Liver (tissue), 9 donors: ENCODE results near the gene BIRC3. TPM values are rescaled to one million over a fixed set of nuclear protein-coding genes. Genes with fewer than 3 reads are reported as not detected.

Source experiments
- DNase-seq: peaks from one replicate; pipeline ENCODE4 v3.0.0-alpha.2; 2017; ENCODE audit warnings: low spot score
- H3K27ac ChIP-seq, 2 donors: one replicate each; pipeline ENCODE4 v1.7.0; 2013; ENCODE audit warnings: inconsistent platforms in 2 of 2, low read length in 2 of 2, control low read depth in 1 of 2, low read depth in 1 of 2, mild to moderate bottlenecking in 1 of 2
- H3K27me3 ChIP-seq, 4 donors: one replicate each; pipeline versions ENCODE4 v1.6.1 to v1.7.0; 2013; ENCODE audit warnings: low read length in 3 of 4, inconsistent platforms in 1 of 4, mild to moderate bottlenecking in 1 of 4, moderate library complexity in 1 of 4; ENCODE audit not compliant: control insufficient read depth in 4 of 4, insufficient read depth in 4 of 4
- H3K36me3 ChIP-seq, 4 donors: one replicate each; pipeline versions ENCODE4 v1.6.1 to v1.7.0; 2013; ENCODE audit warnings: low read length in 3 of 4, mild to moderate bottlenecking in 3 of 4, low read depth in 1 of 4, moderate library complexity in 1 of 4; ENCODE audit not compliant: control insufficient read depth in 4 of 4, insufficient read depth in 3 of 4
- H3K4me1 ChIP-seq, 4 donors: one replicate each; pipeline versions ENCODE4 v1.6.1 to v1.7.0; 2013; ENCODE audit warnings: low read length in 3 of 4, mild to moderate bottlenecking in 3 of 4, moderate library complexity in 1 of 4; ENCODE audit not compliant: control insufficient read depth in 4 of 4, insufficient read depth in 4 of 4
- H3K4me3 ChIP-seq, 3 donors: one replicate each; pipeline versions ENCODE4 v1.6.1 to v1.7.0; 2013; ENCODE audit warnings: low read length in 3 of 3, control low read depth in 1 of 3, low read depth in 1 of 3, mild to moderate bottlenecking in 1 of 3
- H3K9ac ChIP-seq, 2 donors: one replicate each; pipeline ENCODE4 v1.7.0; 2013; ENCODE audit warnings: low read length in 2 of 2, mild to moderate bottlenecking in 2 of 2, moderate library complexity in 2 of 2, control low read depth in 1 of 2, low read depth in 1 of 2
- H3K9me3 ChIP-seq, 4 donors: one replicate each; pipeline versions ENCODE4 v1.6.1 to v1.7.0; 2013; ENCODE audit warnings: low read length in 3 of 4; ENCODE audit not compliant: control insufficient read depth in 4 of 4
- CTCF ChIP-seq: fragments of 150-350 bp; IDR thresholded peaks from 2 replicates; pipeline ENCODE4 v1.5.1; 2017; ENCODE audit warnings: improper control_type of control experiment, low read depth, low read length; ENCODE audit not compliant: missing input control
- EGR1 ChIP-seq, 2 donors: IDR thresholded peaks; 2 replicates each; pipeline ENCODE4 v1.6.1; 2016 to 2018; ENCODE audit warnings: antibody characterized with exemption in 2 of 2, low read depth in 2 of 2
- FOXA1 ChIP-seq: IDR thresholded peaks from 2 replicates; pipeline ENCODE4 v1.6.1; 2016; ENCODE audit warnings: antibody characterized with exemption
- FOXA2 ChIP-seq: IDR thresholded peaks from 2 replicates; pipeline ENCODE4 v1.6.1; 2016; ENCODE audit warnings: antibody characterized with exemption
- GABPA ChIP-seq, 2 donors: IDR thresholded peaks in 1 of 2; conservative IDR thresholded peaks in 1 of 2; 2 replicates each; pipeline ENCODE4 v1.6.1; 2016; ENCODE audit warnings: antibody characterized with exemption in 2 of 2, mild to moderate bottlenecking in 1 of 2, moderate library complexity in 1 of 2
- HNF4A ChIP-seq, 2 donors: conservative IDR thresholded peaks; 2 replicates each; pipeline ENCODE4 v1.6.1; 2016; ENCODE audit warnings: antibody characterized with exemption in 2 of 2, mild to moderate bottlenecking in 2 of 2
- HNF4G ChIP-seq: IDR thresholded peaks from 2 replicates; pipeline ENCODE4 v1.6.1; 2016; ENCODE audit warnings: antibody characterized with exemption
- JUND ChIP-seq, 2 donors: IDR thresholded peaks; 2 replicates each; pipeline ENCODE4 v1.6.1; 2016; ENCODE audit warnings: antibody characterized with exemption in 2 of 2
- MAX ChIP-seq: IDR thresholded peaks from 2 replicates; pipeline ENCODE4 v1.6.1; 2016; ENCODE audit warnings: antibody characterized with exemption
- NR2F2 ChIP-seq: IDR thresholded peaks from 2 replicates; pipeline ENCODE4 v1.6.1; 2016; ENCODE audit warnings: antibody characterized with exemption
- RAD21 ChIP-seq, 2 donors: IDR thresholded peaks; 2 replicates each; pipeline ENCODE4 v1.6.1; 2016; ENCODE audit warnings: antibody characterized with exemption in 2 of 2, mild to moderate bottlenecking in 2 of 2
- REST ChIP-seq: IDR thresholded peaks from 2 replicates; pipeline ENCODE4 v1.6.1; 2016; ENCODE audit warnings: antibody characterized with exemption, mild to moderate bottlenecking
- RXRA ChIP-seq, 2 donors: IDR thresholded peaks; 2 replicates each; pipeline ENCODE4 v1.6.1; 2017 to 2018; ENCODE audit warnings: antibody characterized with exemption in 2 of 2, mild to moderate bottlenecking in 1 of 2
- SP1 ChIP-seq: IDR thresholded peaks from 2 replicates; pipeline ENCODE4 v1.6.1; 2018; ENCODE audit warnings: antibody characterized with exemption, mild to moderate bottlenecking
- TAF1 ChIP-seq: conservative IDR thresholded peaks from 2 replicates; pipeline ENCODE4 v1.6.1; 2016; ENCODE audit warnings: antibody characterized with exemption, mild to moderate bottlenecking
- YY1 ChIP-seq: IDR thresholded peaks from 2 replicates; pipeline ENCODE4 v1.6.1; 2016; ENCODE audit warnings: antibody characterized with exemption, mild to moderate bottlenecking
- ZBTB33 ChIP-seq: IDR thresholded peaks from 2 replicates; pipeline ENCODE4 v1.6.1; 2016; ENCODE audit warnings: antibody characterized with exemption
- WGBS: extraction: QIAGEN DNeasy Blood & Tissue Kit; methylation state at CpG from one replicate; pipeline ENCODE4 v1.1.7; 2013; 5-methylcytosine and 5-hydroxymethylcytosine counted together
- polyA plus RNA-seq, 2 donors: library from polyadenylated mRNA; stranded (reverse) in 1 of 2; unstranded in 1 of 2; fragments of 200-250 nt in 1 of 2; fragments of >200 nt in 1 of 2; fragmentation: Nextera tagmentation in 1 of 2; extraction: Ambion mirVana in 1 of 2; gene quantifications; one replicate each; pipeline versions ENCODE4 v1.2.1 to v1.2.3, GENCODE V29; 2013 to 2015
- total RNA-seq, 2 donors: library from RNA; depleted of rRNA; stranded (reverse); fragments of >200 nt; gene quantifications; one replicate each; pipeline ENCODE4 v1.2.3, GENCODE V29; 2014
- donor health status: healthy.
- donor health status: healthy.
- donor health status: healthy.
- donor health status: healthy.
- donor health status: healthy.

BIRC3 gene
- total and polyA plus RNA-seq, 4 donors: 1.4 to 8.1 (median 2.9) TPM

- no peak overlapping the region for H3K9ac ChIP-seq
- 85% methylated on average over 5 of the region's 5 CpGs for WGBS
- no peaks in the 10 kb centered on the region for H3K27me3 ChIP-seq
- H3K36me3 ChIP-seq: peaks cover 2 to 35% (median 12%) of the 10 kb centered on the region in 4 donors
- no peak for DNase-seq
- TF ChIP-seq FOXA1 (no peak), SP1 (no peak), CTCF (no peak), YY1 (no peak), NR2F2 (no peak), ZBTB33 (no peak), RXRA (IDR thresholded peaks at IDR 0.05) (no peak), TAF1 (no peak), GABPA (IDR thresholded peaks at IDR 0.05 in 1 of 2, conservative IDR thresholded peaks at IDR 0.05 in 1 of 2) (no peak), EGR1 (IDR thresholded peaks at IDR 0.05; ENCODE audit: low read depth in 2 of 2) (no peak), JUND (IDR thresholded peaks at IDR 0.05) (no peak), HNF4A (conservative IDR thresholded peaks at IDR 0.05) (no peak)
- no peak overlapping the region for H3K4me3 ChIP-seq
- H3K9me3 ChIP-seq: no peaks in the 10 kb centered on the region
- no peaks in the 10 kb centered on the region for H3K4me1 ChIP-seq
- no peak overlapping the region for H3K27ac ChIP-seq
These were observed 68.1 kb downstream of the BIRC3 start for GRCh38 chr11:102385085-102386007.

- DNase-seq: no peak
- Histone ChIP-seq H3K36me3 (peaks cover 2 to 28% (median 8%) of the 10 kb centered on the region in 4 donors), H3K9me3 (no peaks in the 10 kb centered on the region), H3K27ac (no peak overlapping the region), H3K4me3 (no peak overlapping the region), H3K4me1 (no peaks in the 10 kb centered on the region), H3K9ac (no peak overlapping the region), H3K27me3 (no peaks in the 10 kb centered on the region)
- 93% methylated on average over 2 of the region's 2 CpGs for WGBS
- no peak for TF ChIP-seq MAX
- TF ChIP-seq HNF4G: no peak
- no peak for TF ChIP-seq ZBTB33
- no peak for TF ChIP-seq GABPA (IDR thresholded peaks at IDR 0.05 in 1 of 2, conservative IDR thresholded peaks at IDR 0.05 in 1 of 2)
- no peak for TF ChIP-seq HNF4A (conservative IDR thresholded peaks at IDR 0.05)
- TF ChIP-seq RAD21 (IDR thresholded peaks at IDR 0.05): no peak
- TF ChIP-seq EGR1 (IDR thresholded peaks at IDR 0.05; ENCODE audit: low read depth in 2 of 2): no peak
- no peak for TF ChIP-seq TAF1
- TF ChIP-seq CTCF: no peak
- no peak for TF ChIP-seq SP1
- TF ChIP-seq YY1: no peak
- TF ChIP-seq REST: no peak
- TF ChIP-seq FOXA2: no peak
These were observed 69.0 kb downstream of the BIRC3 start for GRCh38 chr11:102386136-102386734.
